Heart left ventricle (tissue), 13 donors: Measurements from ENCODE around the gene ERGIC1.

Experiments used
- CTCF ChIP-seq, 12 donors: fragments of 200-600 bp; sonication (generic) in 4 of 12; IDR thresholded peaks; one replicate each; pipeline versions ENCODE4 v1.5.0 to v1.8.0; 2018 to 2022; ENCODE audit warnings: antibody characterized with exemption in 12 of 12, mild to moderate bottlenecking in 5 of 12
- POLR2A ChIP-seq, 2 donors: fragments of 450-650 bp; IDR thresholded peaks; one replicate each; pipeline ENCODE4 v1.6.1; 2017; ENCODE audit warnings: antibody characterized with exemption in 2 of 2, mild to moderate bottlenecking in 2 of 2, moderate library complexity in 2 of 2
- donor health status: ischemic (EF 13 %, LVEDD 7.1; RV severe dilation, severe dysfunction).
- donor health status: DM: no; HTN: yes; CAD: no.
- donor health status: DM: no; HTN: no; CAD: no.
- donor health status: ischemic (EF 25% LVEDD 6.9; RV normal size, moderate dysfunction).
- donor health status: ischemic (EF 25% LVEDD 5.7; RV mildly dilated, moderate dysfunction).
- donor health status: ischemic (EF 35%, LVEDD 5.7; RV mildly dilated, moderate dysfunction).
- donor health status: nonischemic (EF 11% LVEDD 7.7; RV severe dilation, severe dysfunction).
- donor health status: DM: yes; HTN: yes; CAD: no.
- donor health status: PGD.
- donor health status: ischemic (EF 29% LVEDD 5.4; RV normal size, mild dysfunction).
- donor health status: nonischemic (EF 23%, LVEDD 6.1; RV moderate dilation, normal function).

GRCh38 chr5:172875505-172876279, 41.6 kb downstream of the ERGIC1 start:
- no peak for TF ChIP-seq POLR2A (IDR thresholded peaks at IDR 0.05)
- no peak for TF ChIP-seq CTCF (IDR thresholded peaks at IDR 0.05)
